NCI-H2107 treated with DMSO at 0.1 percent for 48 hours (cell line): ENCODE results near the gene P2RY12.
"Not testable (repeated sequence)": the region's sequence is repeated elsewhere in the genome, so short reads cannot be mapped to it uniquely, and the experiment has no call there.

Experiments used
- DNase-seq: peaks from one replicate; lab custom pipeline; 2025; ENCODE audit not compliant: unreplicated experiment; lab: John Stamatoyannopoulos, UW

Gene P2RY12

GRCh38 chr3:151393941-151394340, 9.4 kb upstream of the P2RY12 start:
- DNase-seq: no peak

GRCh38 chr3:151393146-151393830, 8.7 kb upstream of the P2RY12 start:
- no peak for DNase-seq

GRCh38 chr3:151392191-151392590, 7.6 kb upstream of the P2RY12 start:
- DNase-seq: not testable (repeated sequence)

- DNase-seq: no peak
Measured at GRCh38 chr3:151391720-151392119, 7.2 kb upstream of the P2RY12 start.

GRCh38 chr3:151387842-151388241, 3.3 kb upstream of the P2RY12 start:
- no peak for DNase-seq

- no peak for DNase-seq
Measured at GRCh38 chr3:151387432-151387831, 2.9 kb upstream of the P2RY12 start.

GRCh38 chr3:151386056-151386455, 1.5 kb upstream of the P2RY12 start:
- no peak for DNase-seq

GRCh38 chr3:151383956-151384355, 597 bp downstream of the P2RY12 start:
- no peak for DNase-seq

GRCh38 chr3:151383111-151383510, 1.4 kb downstream of the P2RY12 start:
- no peak for DNase-seq

- no peak for DNase-seq
Measured at GRCh38 chr3:151382671-151383070, 1.9 kb downstream of the P2RY12 start.

- DNase-seq: no peak
Measured at GRCh38 chr3:151379083-151379734, 5.3 kb downstream of the P2RY12 start.

- no peak for DNase-seq
Measured at GRCh38 chr3:151377768-151378385, 6.7 kb downstream of the P2RY12 start.

GRCh38 chr3:151372063-151372820, 12.3 kb downstream of the P2RY12 start:
- no peak for DNase-seq

- no peak for DNase-seq
Measured at GRCh38 chr3:151371526-151371925, 13.0 kb downstream of the P2RY12 start.

- DNase-seq: no peak
Measured at GRCh38 chr3:151367448-151367847, 17.1 kb downstream of the P2RY12 start.

- DNase-seq: no peak
Measured at GRCh38 chr3:151366993-151367392, 17.6 kb downstream of the P2RY12 start.

GRCh38 chr3:151362751-151363174, 21.8 kb downstream of the P2RY12 start:
- no peak for DNase-seq

- no peak for DNase-seq
Measured at GRCh38 chr3:151357463-151357850, 27.1 kb downstream of the P2RY12 start.

GRCh38 chr3:151356794-151357462, 27.6 kb downstream of the P2RY12 start:
- DNase-seq: no peak

GRCh38 chr3:151351648-151352047, 32.9 kb downstream of the P2RY12 start:
- no peak for DNase-seq

GRCh38 chr3:151351219-151351618, 33.3 kb downstream of the P2RY12 start:
- DNase-seq: no peak
